Sigmoid colon (tissue), 7 donors: ENCODE results near the gene LRRC73. TPM values are rescaled to one million over a fixed set of nuclear protein-coding genes. Genes with fewer than 3 reads are reported as not detected.
"Not testable (repeated sequence)": the region's sequence is repeated elsewhere in the genome, so short reads cannot be mapped to it uniquely, and the experiment has no call there.

ENCODE experiments used
- DNase-seq: peaks from one replicate; pipeline ENCODE4 v3.0.0-alpha.2; 2019
- H3K27ac ChIP-seq, 4 donors: fragments of 200-600 bp; sonication (generic); one replicate each; pipeline ENCODE4 v1.5.1; 2016 to 2019; ENCODE audit warnings: mild to moderate bottlenecking in 1 of 4
- H3K27me3 ChIP-seq, 3 donors: fragments of 200-600 bp; sonication (generic); one replicate each; pipeline ENCODE4 v1.5.1; 2019; ENCODE audit warnings: mild to moderate bottlenecking in 1 of 3
- H3K36me3 ChIP-seq, 4 donors: fragments of 200-600 bp; sonication (generic); one replicate each; pipeline ENCODE4 v1.5.1; 2016 to 2019
- H3K4me1 ChIP-seq, 4 donors: fragments of 200-600 bp; sonication (generic); one replicate each; pipeline ENCODE4 v1.5.1; 2017 to 2019
- H3K4me3 ChIP-seq, 4 donors: fragments of 200-600 bp; sonication (generic); one replicate each; pipeline ENCODE4 v1.5.1; 2017 to 2019; ENCODE audit warnings: mild to moderate bottlenecking in 2 of 4, moderate library complexity in 1 of 4
- H3K9me3 ChIP-seq, 4 donors: fragments of 200-600 bp in 3 of 4; sonication (generic) in 3 of 4; one replicate each; pipeline versions ENCODE4 v1.5.1 to v1.6.1; 2013 to 2019
- EP300 ChIP-seq, 4 donors: sonication (generic); formaldehyde crosslinking; IDR thresholded peaks; one replicate each; pipeline ENCODE4 v1.6.1; 2017; ENCODE audit warnings: antibody characterized with exemption in 4 of 4
- POLR2A ChIP-seq, 2 donors: fragments of 450-650 bp; IDR thresholded peaks; one replicate each; pipeline ENCODE4 v1.6.1; 2016; ENCODE audit warnings: antibody characterized with exemption in 2 of 2, mild to moderate bottlenecking in 2 of 2, moderate library complexity in 2 of 2
- POLR2AphosphoS5 ChIP-seq, 4 donors: sonication (generic); formaldehyde crosslinking; IDR thresholded peaks; one replicate each; pipeline ENCODE4 v1.6.1; 2017; ENCODE audit warnings: antibody characterized with exemption in 4 of 4
- WGBS, 2 donors: extraction: QIAGEN DNeasy Blood & Tissue Kit; methylation state at CpG; one replicate each; pipeline ENCODE4 v1.1.7; 2013; 5-methylcytosine and 5-hydroxymethylcytosine counted together
- intact Hi-C: fragments of 100-400 bp; cut with DNase I; formaldehyde crosslinking; loops from one replicate; pipeline ENCODE4 v1.15.1; 2023
- polyA plus RNA-seq, 3 donors: library from polyadenylated mRNA; stranded (reverse); fragments of 200-250 nt; gene quantifications; one replicate each; pipeline ENCODE4 v1.2.3, GENCODE V29; 2013
- small RNA-seq, 3 donors: library from RNA; depleted of rRNA; stranded (forward); fragments of <200 nt; gene quantifications; one replicate each; pipeline ENCODE3, GENCODE V24; 2016
- total RNA-seq, 4 donors: library from RNA; depleted of rRNA; stranded (reverse); fragments of >200 nt; gene quantifications; one replicate each; pipeline ENCODE4 v1.1.0, GENCODE V29; 2016
- TF ChIP-seq, protein P1 (sequence below), 4 experiments: fragments of 450-650 bp in 3 of 4; fragments of 200-600 bp in 1 of 4; IDR thresholded peaks; one replicate each; pipeline ENCODE4 v1.5.1; 2016 to 2019; ENCODE audit warnings: antibody characterized with exemption in 4 of 4, mild to moderate bottlenecking in 3 of 4, moderate library complexity in 2 of 4
- donor health status: healthy with polysubstance abuse.
- donor health status: Bipolar disorder and iron deficiency.
- donor health status: healthy.

The LRRC73 gene
- total and polyA plus RNA-seq, 7 donors: 0.33 to 1.1 (median 0.47) TPM; not detected in 2

DNA sequence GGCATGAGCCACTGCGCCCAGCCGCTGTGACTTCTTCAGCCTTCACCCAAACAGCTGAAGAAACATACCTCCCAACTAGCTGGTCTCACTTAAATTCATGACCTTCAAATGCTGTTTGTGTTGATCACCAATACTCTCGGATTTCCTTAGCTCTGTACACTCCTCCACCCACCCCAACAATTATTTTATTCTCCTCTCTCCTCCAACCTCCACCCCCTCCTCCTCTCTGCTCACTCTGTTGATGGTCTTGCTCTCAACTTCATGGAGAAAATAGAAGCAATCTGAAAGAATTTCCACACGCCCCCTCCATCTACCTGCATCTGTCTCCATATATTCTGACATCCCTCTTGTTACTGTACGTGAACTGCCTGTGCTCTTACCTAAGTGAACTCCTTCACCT is 48.2 kb downstream of the LRRC73 start:
- Histone ChIP-seq H3K27ac (no peak overlapping the region), H3K4me3 (no peak overlapping the region), H3K27me3 (peaks cover under 1 to 66% (median 34%) of the 10 kb centered on the region in 3 donors), H3K9me3 (no peaks in the 10 kb centered on the region), H3K4me1 (no peaks in the 10 kb centered on the region), H3K36me3 (no peaks in the 10 kb centered on the region)
- 70 to 77% methylated on average over 5 of the region's 5 CpGs for WGBS, 2 donors
- no peak for DNase-seq
- no peak for TF ChIP-seq POLR2A (IDR thresholded peaks at IDR 0.05)
- TF ChIP-seq POLR2AphosphoS5 (IDR thresholded peaks at IDR 0.05): no peak
- TF ChIP-seq, protein P1, sequence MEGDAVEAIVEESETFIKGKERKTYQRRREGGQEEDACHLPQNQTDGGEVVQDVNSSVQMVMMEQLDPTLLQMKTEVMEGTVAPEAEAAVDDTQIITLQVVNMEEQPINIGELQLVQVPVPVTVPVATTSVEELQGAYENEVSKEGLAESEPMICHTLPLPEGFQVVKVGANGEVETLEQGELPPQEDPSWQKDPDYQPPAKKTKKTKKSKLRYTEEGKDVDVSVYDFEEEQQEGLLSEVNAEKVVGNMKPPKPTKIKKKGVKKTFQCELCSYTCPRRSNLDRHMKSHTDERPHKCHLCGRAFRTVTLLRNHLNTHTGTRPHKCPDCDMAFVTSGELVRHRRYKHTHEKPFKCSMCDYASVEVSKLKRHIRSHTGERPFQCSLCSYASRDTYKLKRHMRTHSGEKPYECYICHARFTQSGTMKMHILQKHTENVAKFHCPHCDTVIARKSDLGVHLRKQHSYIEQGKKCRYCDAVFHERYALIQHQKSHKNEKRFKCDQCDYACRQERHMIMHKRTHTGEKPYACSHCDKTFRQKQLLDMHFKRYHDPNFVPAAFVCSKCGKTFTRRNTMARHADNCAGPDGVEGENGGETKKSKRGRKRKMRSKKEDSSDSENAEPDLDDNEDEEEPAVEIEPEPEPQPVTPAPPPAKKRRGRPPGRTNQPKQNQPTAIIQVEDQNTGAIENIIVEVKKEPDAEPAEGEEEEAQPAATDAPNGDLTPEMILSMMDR (IDR thresholded peaks at IDR 0.05): no peak
- TF ChIP-seq EP300 (IDR thresholded peaks at IDR 0.05): no peak
- intact Hi-C loops: no loop called here

- H3K9me3 ChIP-seq: no peaks in the 10 kb centered on the region
- no peak for TF ChIP-seq EP300 (IDR thresholded peaks at IDR 0.05)
- TF ChIP-seq POLR2AphosphoS5 (IDR thresholded peaks at IDR 0.05): no peak
- TF ChIP-seq POLR2A (IDR thresholded peaks at IDR 0.05): no peak
- TF ChIP-seq, protein P1 (IDR thresholded peaks at IDR 0.05): no peak
- WGBS, 2 donors: 64 to 80% methylated on average over 4 of the region's 4 CpGs
These were observed 50.1 kb downstream of the LRRC73 start for GRCh38 chr6:43460032-43460431.

GRCh38 chr6:43459535-43459934 is 50.6 kb downstream of the LRRC73 start:
- Histone ChIP-seq H3K36me3 (no peaks in the 10 kb centered on the region), H3K27me3 (peaks cover 15 to 84% (median 42%) of the 10 kb centered on the region in 3 donors), H3K9me3 (no peaks in the 10 kb centered on the region), H3K4me3 (no peak overlapping the region), H3K27ac (no peak overlapping the region), H3K4me1 (peaks cover 0 to 17% (median 17%) of the 10 kb centered on the region in 4 donors)
- no peak for DNase-seq
- intact Hi-C loops: no loop called here
- TF ChIP-seq POLR2AphosphoS5 (IDR thresholded peaks at IDR 0.05): no peak
- TF ChIP-seq, protein P1 (IDR thresholded peaks at IDR 0.05): no peak
- no peak for TF ChIP-seq EP300 (IDR thresholded peaks at IDR 0.05)
- 76 to 90% methylated on average over 1 of the region's 1 CpG for WGBS, 2 donors

More at GRCh38 chr6:43460032-43460431, 50.1 kb downstream of the LRRC73 start:
- H3K27me3 ChIP-seq: peaks cover 14 to 79% (median 43%) of the 10 kb centered on the region in 3 donors
- H3K4me1 ChIP-seq: peaks cover 0 to 12% (median 12%) of the 10 kb centered on the region in 4 donors
- no peaks in the 10 kb centered on the region for H3K36me3 ChIP-seq
- intact Hi-C loops: no loop called here
- H3K27ac ChIP-seq: no peak overlapping the region
- H3K4me3 ChIP-seq: no peak overlapping the region
- no peak for DNase-seq

GRCh38 chr6:43458154-43458553 is 52.0 kb downstream of the LRRC73 start:
- H3K4me3 ChIP-seq, intact Hi-C loops, H3K9me3 ChIP-seq, H3K27ac ChIP-seq, DNase-seq, H3K36me3 ChIP-seq: not testable (repeated sequence)
- peaks cover 0 to 22% (median 18%) of the 10 kb centered on the region in 4 donors for H3K4me1 ChIP-seq
- peaks cover 15 to 79% (median 39%) of the 10 kb centered on the region in 3 donors for H3K27me3 ChIP-seq
- 89 to 93% methylated on average over 15 of the region's 15 CpGs for WGBS, 2 donors

DNA sequence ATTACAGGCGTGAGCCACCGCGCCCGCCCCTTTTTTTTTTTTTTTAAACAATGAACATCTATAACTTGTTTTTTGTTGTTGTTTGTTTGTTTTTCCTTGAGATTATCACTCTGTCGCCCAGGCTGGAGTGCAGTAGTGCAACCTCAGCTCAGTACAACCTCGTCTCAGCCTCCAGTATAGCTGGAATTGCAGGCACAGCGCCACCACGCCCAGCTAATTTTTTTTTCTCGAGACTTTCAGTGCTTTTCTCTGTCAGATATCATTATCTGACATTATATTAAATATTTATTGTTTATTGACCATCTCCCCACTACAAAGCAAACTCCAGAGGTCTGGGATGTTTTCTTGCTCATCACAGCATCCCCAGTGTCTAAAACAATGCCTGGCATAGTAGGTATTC is 52.5 kb downstream of the LRRC73 start:
- intact Hi-C loops: no loop called here
- peaks cover 0 to 4% (median 0%) of the 10 kb centered on the region in 4 donors for H3K36me3 ChIP-seq
- peaks cover 15 to 74% (median 39%) of the 10 kb centered on the region in 3 donors for H3K27me3 ChIP-seq
- no peak overlapping the region for H3K27ac ChIP-seq
- no peak for DNase-seq
- TF ChIP-seq POLR2A (IDR thresholded peaks at IDR 0.05) (no peak), POLR2AphosphoS5 (IDR thresholded peaks at IDR 0.05) (no peak), EP300 (IDR thresholded peaks at IDR 0.05) (no peak)
- TF ChIP-seq, protein P1 (IDR thresholded peaks at IDR 0.05): no peak
- no peak overlapping the region for H3K4me3 ChIP-seq
- no peaks in the 10 kb centered on the region for H3K9me3 ChIP-seq
- 47 to 70% methylated on average over 9 of the region's 9 CpGs for WGBS, 2 donors
- H3K4me1 ChIP-seq: peaks cover 0 to 22% (median 18%) of the 10 kb centered on the region in 4 donors

Small RNA genes within 50 kb of the gene (small RNA-seq; reads per million reads assigned to genes)
- gene RF00426 (0 reads per million in 3 donors), gene RNU6-1113P (0 reads per million in 3 donors)

Other genes with a start within 250 kb of the LRRC73 start
- gene SLC22A7, start 212.1 kb downstream of the LRRC73 start, total RNA-seq: not detected
- gene SLC22A7, start 212.1 kb downstream of the LRRC73 start, polyA plus RNA-seq: not detected
- not detected for gene CRIP3, start 201.5 kb downstream of the LRRC73 start, total RNA-seq
- 1 to 10 TPM in 1 of 3 donors, not detected in 2; 5.2 TPM for gene CRIP3, start 201.5 kb downstream of the LRRC73 start, polyA plus RNA-seq
- 10 to 100 TPM; 11.7 to 19.1 (median 15.1) TPM for gene ZNF318, start 140.7 kb downstream of the LRRC73 start, total RNA-seq
- gene ZNF318, start 140.7 kb downstream of the LRRC73 start, polyA plus RNA-seq: 10 to 100 TPM in 1 of 3 donors, 1 to 10 TPM in 2; 2.1 to 12.7 (median 2.4) TPM
- 10 to 100 TPM; 11.5 to 24.9 (median 12.3) TPM for gene ABCC10, start 82.8 kb downstream of the LRRC73 start, total RNA-seq
- gene ABCC10, start 82.8 kb downstream of the LRRC73 start, polyA plus RNA-seq: 10 to 100 TPM in 1 of 3 donors, 1 to 10 TPM in 2; 2.4 to 25.0 (median 5.1) TPM
- gene DLK2, start 54.8 kb downstream of the LRRC73 start, total RNA-seq: not detected
- under 1 TPM in 1 of 3 donors, not detected in 2; 0.64 TPM for gene DLK2, start 54.8 kb downstream of the LRRC73 start, polyA plus RNA-seq
- gene TJAP1, start 32.8 kb downstream of the LRRC73 start, total RNA-seq: 10 to 100 TPM; 14.8 to 27.1 (median 23.6) TPM
- 10 to 100 TPM in 1 of 3 donors, 1 to 10 TPM in 2; 3.0 to 20.0 (median 9.0) TPM for gene TJAP1, start 32.8 kb downstream of the LRRC73 start, polyA plus RNA-seq
- 10 to 100 TPM; 58.4 to 74.2 (median 66.0) TPM for gene YIPF3, start 6.6 kb upstream of the LRRC73 start, total RNA-seq
- gene YIPF3, start 6.6 kb upstream of the LRRC73 start, polyA plus RNA-seq: 10 to 100 TPM; 35.4 to 93.6 (median 42.6) TPM
- 10 to 100 TPM; 11.9 to 25.5 (median 19.1) TPM for gene POLR1C, start 6.7 kb upstream of the LRRC73 start, total RNA-seq
- 10 to 100 TPM; 12.6 to 39.5 (median 14.3) TPM for gene POLR1C, start 6.7 kb upstream of the LRRC73 start, polyA plus RNA-seq
- 10 to 100 TPM; 13.7 to 53.7 (median 14.7) TPM for gene XPO5, start 65.7 kb upstream of the LRRC73 start, total RNA-seq
- gene XPO5, start 65.7 kb upstream of the LRRC73 start, polyA plus RNA-seq: 10 to 100 TPM in 1 of 3 donors, 1 to 10 TPM in 2; 3.0 to 11.5 (median 7.8) TPM
- gene POLH, start 65.8 kb upstream of the LRRC73 start, total RNA-seq: 1 to 10 TPM; 4.9 to 7.8 (median 6.3) TPM
- 1 to 10 TPM; 1.8 to 6.5 (median 3.0) TPM for gene POLH, start 65.8 kb upstream of the LRRC73 start, polyA plus RNA-seq
- gene GTPBP2, start 118.9 kb upstream of the LRRC73 start, total RNA-seq: 10 to 100 TPM; 26.8 to 36.6 (median 32.5) TPM
- 10 to 100 TPM; 44.4 to 71.0 (median 70.5) TPM for gene GTPBP2, start 118.9 kb upstream of the LRRC73 start, polyA plus RNA-seq
- gene MAD2L1BP, start 125.5 kb upstream of the LRRC73 start, total RNA-seq: 10 to 100 TPM; 13.0 to 32.3 (median 29.8) TPM
- 10 to 100 TPM; 41.9 to 68.7 (median 49.2) TPM for gene MAD2L1BP, start 125.5 kb upstream of the LRRC73 start, polyA plus RNA-seq
- under 1 TPM in 3 of 4 donors, not detected in 1; under 0.01 to 0.68 (median 0.16) TPM for gene RSPH9, start 134.7 kb upstream of the LRRC73 start, total RNA-seq
- under 1 TPM; 0.25 to 0.60 (median 0.46) TPM for gene RSPH9, start 134.7 kb upstream of the LRRC73 start, polyA plus RNA-seq
- gene MRPS18A, start 177.4 kb upstream of the LRRC73 start, total RNA-seq: 10 to 100 TPM; 28.8 to 43.9 (median 34.1) TPM
- gene MRPS18A, start 177.4 kb upstream of the LRRC73 start, polyA plus RNA-seq: 10 to 100 TPM; 72.1 to 93.2 (median 90.2) TPM